ENCODE results near the gene ULBP2. TPM values are rescaled to one million over a fixed set of nuclear protein-coding genes. Genes with fewer than 3 reads are reported as not detected.

The ULBP2 gene
- total RNA-seq = 0.79 and 2.4 TPM in 2 replicates

- DNase-seq (ENCODE audit: low read depth in 2 of 2) = peak; percentile 89 to 98
These were observed at the start of gene ULBP2 for GRCh38 chr6:149941583-149942460. TSS of gene ULBP2 (plus strand) at chr6:149942014. CDS start at chr6:149942073, 59 bp downstream.

GRCh38 chr6:149895048-149895590 is 46.7 kb upstream of the ULBP2 start:
- peak; percentile 14 to 85 for DNase-seq (ENCODE audit: low read depth in 2 of 2)

- DNase-seq (ENCODE audit: low read depth in 2 of 2) = peak; percentile 76 to 86
These were observed 46.0 kb upstream of the ULBP2 start for GRCh38 chr6:149895833-149896271.

- DNase-seq (ENCODE audit: low read depth in 2 of 2) = peak in 1 of 2 donors; percentile 74
These were observed 45.3 kb upstream of the ULBP2 start for GRCh38 chr6:149896491-149896890.

GRCh38 chr6:149897015-149897697 is 44.7 kb upstream of the ULBP2 start:
- DNase-seq (ENCODE audit: low read depth in 2 of 2) = peak; percentile 55 to 78

GRCh38 chr6:149897855-149898744 is 43.7 kb upstream of the ULBP2 start, which contains the start of gene RAET1E:
TSS of gene RAET1E (minus strand) at chr6:149898113. CDS start at chr6:149890901, 7,212 bp downstream.
- no peak for DNase-seq (ENCODE audit: low read depth in 2 of 2)

- DNase-seq (ENCODE audit: low read depth in 2 of 2) = no peak
These were observed 42.8 kb upstream of the ULBP2 start for GRCh38 chr6:149898966-149899365.

- DNase-seq (ENCODE audit: low read depth in 2 of 2) = no peak
These were observed 42.3 kb upstream of the ULBP2 start for GRCh38 chr6:149899486-149899885.

- DNase-seq (ENCODE audit: low read depth in 2 of 2) = no peak
These were observed 41.7 kb upstream of the ULBP2 start for GRCh38 chr6:149899926-149900619.

GRCh38 chr6:149900620-149901443 is 41.0 kb upstream of the ULBP2 start:
- DNase-seq (ENCODE audit: low read depth in 2 of 2) = no peak

GRCh38 chr6:149901444-149902140 is 40.2 kb upstream of the ULBP2 start:
- DNase-seq (ENCODE audit: low read depth in 2 of 2) = no peak

- DNase-seq (ENCODE audit: low read depth in 2 of 2) = no peak
These were observed 37.7 kb upstream of the ULBP2 start for GRCh38 chr6:149903938-149904611.

GRCh38 chr6:149904661-149905370 is 37.0 kb upstream of the ULBP2 start:
- DNase-seq (ENCODE audit: low read depth in 2 of 2) = no peak

- no peak for DNase-seq (ENCODE audit: low read depth in 2 of 2)
These were observed 36.4 kb upstream of the ULBP2 start for GRCh38 chr6:149905371-149905910.

- DNase-seq (ENCODE audit: low read depth in 2 of 2) = no peak
These were observed 35.9 kb upstream of the ULBP2 start for GRCh38 chr6:149905911-149906371.

- DNase-seq (ENCODE audit: low read depth in 2 of 2) = no peak
These were observed 35.4 kb upstream of the ULBP2 start for GRCh38 chr6:149906405-149906804.

- no peak for DNase-seq (ENCODE audit: low read depth in 2 of 2)
These were observed 34.5 kb upstream of the ULBP2 start for GRCh38 chr6:149907317-149907716.
